Measurements from ENCODE around the gene CASP14. TPM values are rescaled to one million over a fixed set of nuclear protein-coding genes. Genes with fewer than 3 reads are reported as not detected.

Gene CASP14
- total RNA-seq, 4 donors from 2014 or later, result not detected

DNA sequence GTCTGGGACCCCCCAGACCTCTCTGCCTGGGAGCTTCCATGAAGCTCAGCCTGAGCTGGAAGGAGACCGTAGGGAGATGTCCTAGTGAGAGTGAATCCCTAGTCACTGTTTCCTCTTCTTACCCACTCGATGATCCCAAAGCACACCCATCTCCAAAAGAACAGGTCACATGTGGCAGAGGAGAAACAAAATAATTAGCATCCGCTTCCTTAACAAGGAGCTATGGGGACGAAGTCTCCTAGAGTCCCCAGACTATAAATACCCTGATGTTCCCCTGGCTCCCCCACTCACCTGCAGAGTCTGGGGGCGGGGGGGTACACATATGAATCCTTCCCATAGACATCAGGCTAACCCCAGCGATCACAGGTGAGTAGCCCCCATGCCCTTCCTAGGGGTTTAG lies 32.6 kb downstream of the CASP14 start, which contains the start of gene OR1I1:
OR1I1 (plus strand) TSS at position 301 of the 400 bp plus-strand sequence. CDS start 4,855 bp downstream, outside the sequence.
- no peak within 1 kb of the TSS for H3K4me3 ChIP-seq
- WGBS, 2 donors (ENCODE audit: low coverage in 1 of 2), result 69% methylated on average over 6 of the region's 6 CpGs; no CpG with 5 or more reads in 1 of the 2 donors
- in situ Hi-C loops (cut with MboI; ENCODE audit: low pct_ligation_motif_present in 1 of 4, low pct_unique_long_range_greater_than_20kb in 1 of 4, low sequenced_read_pairs in 3 of 4), result no loop called here
- no peaks in the 10 kb centered on the region for H3K36me3 ChIP-seq
- H3K9me3 ChIP-seq, result no peaks in the 10 kb centered on the region
- no peak for DNase-seq
- peaks cover 40% of the 10 kb centered on the region for H3K27me3 ChIP-seq
- no peak within 1 kb of the TSS for H3K27ac ChIP-seq
- H3K4me1 ChIP-seq, result no peaks in the 10 kb centered on the region
- intact Hi-C loops (cut with DNase I; ENCODE audit: low total_unique reads), result no loop called here
- no peak for TF ChIP-seq POLR2A (IDR thresholded peaks at IDR 0.05)
- TF ChIP-seq, protein P1, sequence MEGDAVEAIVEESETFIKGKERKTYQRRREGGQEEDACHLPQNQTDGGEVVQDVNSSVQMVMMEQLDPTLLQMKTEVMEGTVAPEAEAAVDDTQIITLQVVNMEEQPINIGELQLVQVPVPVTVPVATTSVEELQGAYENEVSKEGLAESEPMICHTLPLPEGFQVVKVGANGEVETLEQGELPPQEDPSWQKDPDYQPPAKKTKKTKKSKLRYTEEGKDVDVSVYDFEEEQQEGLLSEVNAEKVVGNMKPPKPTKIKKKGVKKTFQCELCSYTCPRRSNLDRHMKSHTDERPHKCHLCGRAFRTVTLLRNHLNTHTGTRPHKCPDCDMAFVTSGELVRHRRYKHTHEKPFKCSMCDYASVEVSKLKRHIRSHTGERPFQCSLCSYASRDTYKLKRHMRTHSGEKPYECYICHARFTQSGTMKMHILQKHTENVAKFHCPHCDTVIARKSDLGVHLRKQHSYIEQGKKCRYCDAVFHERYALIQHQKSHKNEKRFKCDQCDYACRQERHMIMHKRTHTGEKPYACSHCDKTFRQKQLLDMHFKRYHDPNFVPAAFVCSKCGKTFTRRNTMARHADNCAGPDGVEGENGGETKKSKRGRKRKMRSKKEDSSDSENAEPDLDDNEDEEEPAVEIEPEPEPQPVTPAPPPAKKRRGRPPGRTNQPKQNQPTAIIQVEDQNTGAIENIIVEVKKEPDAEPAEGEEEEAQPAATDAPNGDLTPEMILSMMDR (IDR thresholded peaks at IDR 0.05), result no peak
- TF ChIP-seq EP300 (IDR thresholded peaks at IDR 0.05; ENCODE audit: low read depth), result no peak
- no peak for TF ChIP-seq POLR2AphosphoS5 (IDR thresholded peaks at IDR 0.05)

DNA sequence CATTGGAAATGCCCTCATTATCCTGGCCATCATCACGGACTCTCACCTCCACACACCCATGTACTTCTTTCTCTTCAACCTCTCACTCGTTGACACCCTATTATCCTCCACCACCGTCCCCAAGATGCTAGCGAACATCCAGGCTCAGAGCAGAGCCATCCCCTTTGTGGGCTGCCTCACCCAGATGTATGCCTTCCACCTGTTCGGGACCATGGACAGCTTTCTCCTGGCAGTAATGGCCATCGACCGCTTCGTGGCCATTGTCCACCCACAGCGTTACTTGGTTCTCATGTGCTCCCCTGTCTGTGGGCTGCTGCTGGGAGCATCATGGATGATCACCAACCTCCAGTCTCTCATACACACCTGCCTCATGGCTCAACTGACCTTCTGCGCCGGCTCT lies 37.9 kb downstream of the CASP14 start:
- Histone ChIP-seq H3K36me3 (no peaks in the 10 kb centered on the region), H3K4me1 (peaks cover 0 to 3% (median under 1%) of the 10 kb centered on the region in 4 donors), H3K4me3 (no peak overlapping the region), H3K27me3 (peaks cover 22% of the 10 kb centered on the region), H3K9me3 (no peaks in the 10 kb centered on the region), H3K27ac (no peak overlapping the region)
- TF ChIP-seq POLR2A (IDR thresholded peaks at IDR 0.05), result no peak
- TF ChIP-seq POLR2AphosphoS5 (IDR thresholded peaks at IDR 0.05), result no peak
- TF ChIP-seq, protein P1 (IDR thresholded peaks at IDR 0.05), result no peak
- TF ChIP-seq EP300 (IDR thresholded peaks at IDR 0.05; ENCODE audit: low read depth), result no peak
- DNase-seq, result no peak
- WGBS, 2 donors (ENCODE audit: low coverage in 1 of 2), result 79 to 86% methylated on average over 11 of the region's 11 CpGs
- intact Hi-C loops (cut with DNase I; ENCODE audit: low total_unique reads) (loop anchor here (5.0 kb wide), 1 partner anchor 475 kb away; no protein-coding TSS in a partner anchor), in situ Hi-C loops (cut with MboI; ENCODE audit: low pct_ligation_motif_present in 1 of 4, low pct_unique_long_range_greater_than_20kb in 1 of 4, low sequenced_read_pairs in 3 of 4) (no loop called here)

DNA sequence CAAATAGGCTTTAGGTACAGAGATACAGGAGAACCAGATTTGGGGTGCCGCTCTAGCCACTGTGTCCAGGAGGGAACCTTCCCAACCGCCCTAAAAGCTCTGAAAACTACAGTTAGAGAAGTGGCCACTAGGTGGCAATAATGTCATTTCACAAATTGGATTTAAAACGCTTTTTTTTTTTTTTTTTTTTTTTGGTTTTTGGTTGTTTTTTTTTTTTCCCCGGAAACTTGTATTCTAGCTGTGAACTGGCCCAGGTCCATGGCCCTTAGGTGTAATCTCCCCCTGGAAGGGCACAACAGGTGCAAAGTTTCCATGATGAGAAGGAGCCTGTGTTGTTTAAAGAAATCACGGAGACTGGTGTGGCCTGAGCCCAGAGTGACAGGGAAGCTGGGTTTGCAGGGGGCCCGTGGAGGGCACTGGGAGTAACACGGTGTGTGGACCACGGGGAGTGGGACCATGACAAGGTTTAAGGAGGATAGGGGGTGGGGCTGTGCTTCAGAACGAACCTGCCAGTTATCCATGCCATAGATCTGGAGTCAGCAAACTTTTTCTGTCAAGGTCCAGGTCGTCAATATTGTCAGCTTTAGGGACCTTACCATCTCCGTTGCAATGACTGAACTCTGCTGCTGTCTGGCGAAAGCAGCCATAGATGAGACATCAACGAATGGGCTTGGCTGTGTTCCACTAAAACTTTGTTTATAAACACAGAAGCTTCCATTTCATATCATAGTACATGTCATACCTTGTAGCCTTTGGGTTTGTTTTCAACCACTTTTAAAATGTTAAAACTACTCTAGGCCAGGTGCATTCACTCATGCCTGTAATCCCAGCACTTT lies 42.9 kb downstream of the CASP14 start:
- H3K27me3 ChIP-seq, result no peaks in the 10 kb centered on the region
- no peaks in the 10 kb centered on the region for H3K9me3 ChIP-seq
- H3K4me3 ChIP-seq, result no peak overlapping the region
- 14 to 26% methylated on average over 4 to 13 of the region's 13 CpGs for WGBS, 2 donors (ENCODE audit: low coverage in 1 of 2)
- DNase-seq, result no peak
- H3K27ac ChIP-seq, result no peak overlapping the region
- no peaks in the 10 kb centered on the region for H3K36me3 ChIP-seq
- TF ChIP-seq, protein P1 (IDR thresholded peaks at IDR 0.05), result peak; percentile 58 to 72 (median 65)
- no peak for TF ChIP-seq POLR2A (IDR thresholded peaks at IDR 0.05)
- H3K4me1 ChIP-seq, result peaks cover 0 to 7% (median 2%) of the 10 kb centered on the region in 4 donors
- in situ Hi-C loops (cut with MboI; ENCODE audit: low pct_ligation_motif_present in 1 of 4, low pct_unique_long_range_greater_than_20kb in 1 of 4, low sequenced_read_pairs in 3 of 4) (loop anchor here in 3 of 4 donors (10.0 kb wide), 2 partner anchors 53 to 463 kb away; no protein-coding TSS in a partner anchor), intact Hi-C loops (cut with DNase I; ENCODE audit: low total_unique reads) (loop anchor here (2.0 kb wide), 1 partner anchor 61 kb away; no protein-coding TSS in a partner anchor)

DNA sequence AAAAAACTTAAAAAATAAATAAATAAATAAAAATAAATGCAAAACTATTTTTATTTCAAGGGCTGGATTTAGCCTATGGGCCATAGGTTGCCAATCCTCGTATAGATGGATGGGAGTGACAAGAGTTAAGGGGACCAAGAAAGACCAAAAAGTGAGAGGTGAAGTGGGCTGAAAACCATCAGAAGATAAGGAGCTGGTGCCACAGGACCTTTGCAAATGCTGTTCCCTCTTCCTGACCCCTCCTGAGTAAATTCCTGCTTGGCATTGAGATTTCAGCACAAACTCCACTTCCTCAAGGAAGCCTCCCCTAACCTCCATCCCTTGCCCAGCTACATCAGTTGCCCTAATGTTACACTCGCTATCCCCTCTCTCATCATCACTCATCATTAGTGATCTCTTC lies 43.7 kb downstream of the CASP14 start:
- Histone ChIP-seq H3K27me3 (no peaks in the 10 kb centered on the region), H3K4me1 (peaks cover 0 to 7% (median 2%) of the 10 kb centered on the region in 4 donors), H3K9me3 (no peaks in the 10 kb centered on the region), H3K27ac (no peak overlapping the region), H3K4me3 (no peak overlapping the region), H3K36me3 (no peaks in the 10 kb centered on the region)
- intact Hi-C loops (cut with DNase I; ENCODE audit: low total_unique reads) (loop anchor here (2.0 kb wide), 1 partner anchor 60 kb away; no protein-coding TSS in a partner anchor), in situ Hi-C loops (cut with MboI; ENCODE audit: low pct_ligation_motif_present in 1 of 4, low pct_unique_long_range_greater_than_20kb in 1 of 4, low sequenced_read_pairs in 3 of 4) (loop anchor here in 3 of 4 donors (10.0 kb wide), 2 partner anchors 52 to 462 kb away; no protein-coding TSS in a partner anchor)
- no peak for DNase-seq
- TF ChIP-seq EP300 (IDR thresholded peaks at IDR 0.05; ENCODE audit: low read depth) (no peak), POLR2AphosphoS5 (IDR thresholded peaks at IDR 0.05) (no peak), POLR2A (IDR thresholded peaks at IDR 0.05) (no peak)
- TF ChIP-seq, protein P1 (IDR thresholded peaks at IDR 0.05), result no peak
- WGBS, 2 donors (ENCODE audit: low coverage in 1 of 2), result 63 to 77% methylated on average over 2 of the region's 2 CpGs
